IPS-20b (cell line): ENCODE results near the gene LITAFD.

Experiments
- H3K27ac ChIP-seq: one replicate; pipeline ENCODE4 v1.5.1; 2013; ENCODE audit warnings: low read length
- H3K27me3 ChIP-seq: 2 replicates; pipeline ENCODE4 v1.6.1; 2013; ENCODE audit warnings: mild to moderate bottlenecking, low read length, inconsistent platforms; ENCODE audit not compliant: insufficient read depth
- H3K36me3 ChIP-seq: 2 replicates; pipeline ENCODE4 v1.6.1; 2013; ENCODE audit warnings: low read depth, mild to moderate bottlenecking, inconsistent platforms, low read length, moderate library complexity; ENCODE audit not compliant: insufficient read depth
- H3K4me1 ChIP-seq: 2 replicates; pipeline ENCODE4 v1.6.1; 2013; ENCODE audit warnings: mild to moderate bottlenecking, control low read depth, inconsistent platforms, low read length, moderate library complexity; ENCODE audit not compliant: insufficient read depth
- H3K4me3 ChIP-seq: 2 replicates; pipeline ENCODE4 v1.5.1; 2013; ENCODE audit warnings: mild to moderate bottlenecking, low read length, inconsistent platforms
- H3K9ac ChIP-seq: 2 replicates; pipeline ENCODE4 v1.6.1; 2013; ENCODE audit warnings: low read depth, mild to moderate bottlenecking, inconsistent platforms, low read length, moderate library complexity
- H3K9me3 ChIP-seq: 2 replicates; pipeline ENCODE4 v1.6.1; 2013; ENCODE audit warnings: mild to moderate bottlenecking, low read depth, low read length, inconsistent platforms; ENCODE audit not compliant: insufficient read depth

The LITAFD gene

GRCh38 chr16:8893426-8893825 is 11.3 kb downstream of the LITAFD start:
- Histone ChIP-seq H3K36me3 (peaks cover 89% of the 10 kb centered on the region), H3K9me3 (no peaks in the 10 kb centered on the region), H3K4me1 (no peaks in the 10 kb centered on the region), H3K27me3 (no peaks in the 10 kb centered on the region), H3K9ac (no peak overlapping the region), H3K27ac (no peak overlapping the region), H3K4me3 (no peak overlapping the region)

- no peaks in the 10 kb centered on the region for H3K9me3 ChIP-seq
- no peak overlapping the region for H3K9ac ChIP-seq
- H3K4me1 ChIP-seq: no peaks in the 10 kb centered on the region
- H3K27me3 ChIP-seq: no peaks in the 10 kb centered on the region
- H3K27ac ChIP-seq: no peak overlapping the region
- H3K36me3 ChIP-seq: peaks cover 94% of the 10 kb centered on the region
- no peak overlapping the region for H3K4me3 ChIP-seq
These were observed 12.0 kb downstream of the LITAFD start for GRCh38 chr16:8893976-8894690.

GRCh38 chr16:8894736-8895334 is 12.7 kb downstream of the LITAFD start:
- Histone ChIP-seq H3K27ac (no peak overlapping the region), H3K9me3 (no peaks in the 10 kb centered on the region), H3K4me3 (no peak overlapping the region), H3K27me3 (no peaks in the 10 kb centered on the region), H3K4me1 (no peaks in the 10 kb centered on the region), H3K36me3 (peaks cover 99% of the 10 kb centered on the region), H3K9ac (no peak overlapping the region)

- Histone ChIP-seq H3K9me3 (no peaks in the 10 kb centered on the region), H3K9ac (no peak overlapping the region), H3K4me3 (no peak overlapping the region), H3K27me3 (no peaks in the 10 kb centered on the region), H3K36me3 (peaks cover 98% of the 10 kb centered on the region), H3K27ac (no peak overlapping the region), H3K4me1 (no peaks in the 10 kb centered on the region)
These were observed 16.6 kb downstream of the LITAFD start for GRCh38 chr16:8898660-8899318.

GRCh38 chr16:8899709-8900317 is 17.7 kb downstream of the LITAFD start:
- H3K9ac ChIP-seq: no peak overlapping the region
- H3K27ac ChIP-seq: no peak overlapping the region
- no peaks in the 10 kb centered on the region for H3K9me3 ChIP-seq
- no peak overlapping the region for H3K4me3 ChIP-seq
- no peaks in the 10 kb centered on the region for H3K4me1 ChIP-seq
- no peaks in the 10 kb centered on the region for H3K27me3 ChIP-seq
- H3K36me3 ChIP-seq: peaks cover 96% of the 10 kb centered on the region

- Histone ChIP-seq H3K9me3 (no peaks in the 10 kb centered on the region), H3K4me3 (no peak overlapping the region), H3K9ac (no peak overlapping the region)
These were observed 18.2 kb downstream of the LITAFD start for GRCh38 chr16:8900343-8900742.

GRCh38 chr16:8901320-8901861 is 19.2 kb downstream of the LITAFD start:
- Histone ChIP-seq H3K9me3 (no peaks in the 10 kb centered on the region), H3K9ac (no peak overlapping the region), H3K27me3 (no peaks in the 10 kb centered on the region), H3K36me3 (peaks cover 96% of the 10 kb centered on the region), H3K27ac (no peak overlapping the region), H3K4me3 (no peak overlapping the region), H3K4me1 (no peaks in the 10 kb centered on the region)

More at GRCh38 chr16:8900343-8900742, 18.2 kb downstream of the LITAFD start:
- Histone ChIP-seq H3K27me3 (no peaks in the 10 kb centered on the region), H3K4me1 (no peaks in the 10 kb centered on the region), H3K27ac (no peak overlapping the region), H3K36me3 (peaks cover 96% of the 10 kb centered on the region)

GRCh38 chr16:8903004-8903403 is 20.9 kb downstream of the LITAFD start:
- H3K27me3 ChIP-seq: no peaks in the 10 kb centered on the region
- H3K9me3 ChIP-seq: no peaks in the 10 kb centered on the region
- H3K4me3 ChIP-seq: no peak overlapping the region
- H3K9ac ChIP-seq: no peak overlapping the region
- no peak overlapping the region for H3K27ac ChIP-seq
- no peaks in the 10 kb centered on the region for H3K4me1 ChIP-seq
- peaks cover 98% of the 10 kb centered on the region for H3K36me3 ChIP-seq

- Histone ChIP-seq H3K36me3 (peaks cover 98% of the 10 kb centered on the region), H3K9ac (no peak overlapping the region), H3K4me1 (no peaks in the 10 kb centered on the region; the same call in 1 of the 2 replicates), H3K9me3 (no peaks in the 10 kb centered on the region), H3K4me3 (no peak overlapping the region), H3K27me3 (no peaks in the 10 kb centered on the region), H3K27ac (no peak overlapping the region)
These were observed 21.9 kb downstream of the LITAFD start for GRCh38 chr16:8904018-8904430.

- Histone ChIP-seq H3K27ac (no peak overlapping the region), H3K9ac (no peak overlapping the region), H3K4me3 (no peak overlapping the region), H3K36me3 (peaks cover 97% of the 10 kb centered on the region), H3K27me3 (no peaks in the 10 kb centered on the region), H3K4me1 (no peaks in the 10 kb centered on the region; the same call in 1 of the 2 replicates), H3K9me3 (no peaks in the 10 kb centered on the region)
These were observed 23.1 kb downstream of the LITAFD start for GRCh38 chr16:8905168-8905762.
